T-helper 1 cell treated with Interleukin-12 subunit alpha and Interleukin-12 subunit beta and Interleukin-4 antibody, amounts not matched to agents 30 ng/mL and 1 ng/mL, for 36 hours (primary cell): Measurements from ENCODE around the gene AIDA. TPM values are rescaled to one million over a fixed set of nuclear protein-coding genes. Genes with fewer than 3 reads are reported as not detected.

Experiments used
- total RNA-seq: library from RNA; stranded (reverse); gene quantifications from 2 replicates; pipeline ENCODE4 v1.2.3, GENCODE V29; 2022

The AIDA gene
- total RNA-seq, 1 donor from 2014 or later, result 57.2 TPM

Other genes starting within 250 kb of the AIDA start
- gene HHIPL2, start 164.4 kb downstream of the AIDA start, total RNA-seq, result 0.07 and 0.15 TPM in 2 replicates
- 10.1 and 12.4 TPM in 2 replicates for gene TAF1A, start 122.6 kb downstream of the AIDA start, total RNA-seq
- gene MIA3, start 94.4 kb downstream of the AIDA start, total RNA-seq, result 57.6 and 59.2 TPM in 2 replicates
- gene BROX, start 73 bp upstream of the AIDA start, total RNA-seq, result 47.6 and 53.0 TPM in 2 replicates
- not detected in 2 replicates for gene FAM177B, start 24.7 kb upstream of the AIDA start, total RNA-seq
- gene DISP1, start 102.5 kb upstream of the AIDA start, total RNA-seq, result 1.6 and 2.6 TPM in 2 replicates